Fibroblast of mammary gland (primary cell): ENCODE measurements around the gene WNT6.

ENCODE experiments used
- DNase-seq: peaks from one replicate; pipeline ENCODE4 v3.0.0-alpha.2; 2010; ENCODE audit warnings: low read depth
- H3K4me3 ChIP-seq: 2 replicates; pipeline ENCODE4 v1.5.1; 2011; ENCODE audit warnings: low read depth, mild to moderate bottlenecking, low read length, moderate library complexity; ENCODE audit not compliant: control insufficient read depth
- TF ChIP-seq, protein P1 (sequence below): conservative IDR thresholded peaks from 2 replicates; pipeline ENCODE4 v1.5.1; 2011; ENCODE audit warnings: low read depth, low read length, inconsistent platforms; ENCODE audit not compliant: control insufficient read depth, insufficient read depth

The WNT6 gene

DNA sequence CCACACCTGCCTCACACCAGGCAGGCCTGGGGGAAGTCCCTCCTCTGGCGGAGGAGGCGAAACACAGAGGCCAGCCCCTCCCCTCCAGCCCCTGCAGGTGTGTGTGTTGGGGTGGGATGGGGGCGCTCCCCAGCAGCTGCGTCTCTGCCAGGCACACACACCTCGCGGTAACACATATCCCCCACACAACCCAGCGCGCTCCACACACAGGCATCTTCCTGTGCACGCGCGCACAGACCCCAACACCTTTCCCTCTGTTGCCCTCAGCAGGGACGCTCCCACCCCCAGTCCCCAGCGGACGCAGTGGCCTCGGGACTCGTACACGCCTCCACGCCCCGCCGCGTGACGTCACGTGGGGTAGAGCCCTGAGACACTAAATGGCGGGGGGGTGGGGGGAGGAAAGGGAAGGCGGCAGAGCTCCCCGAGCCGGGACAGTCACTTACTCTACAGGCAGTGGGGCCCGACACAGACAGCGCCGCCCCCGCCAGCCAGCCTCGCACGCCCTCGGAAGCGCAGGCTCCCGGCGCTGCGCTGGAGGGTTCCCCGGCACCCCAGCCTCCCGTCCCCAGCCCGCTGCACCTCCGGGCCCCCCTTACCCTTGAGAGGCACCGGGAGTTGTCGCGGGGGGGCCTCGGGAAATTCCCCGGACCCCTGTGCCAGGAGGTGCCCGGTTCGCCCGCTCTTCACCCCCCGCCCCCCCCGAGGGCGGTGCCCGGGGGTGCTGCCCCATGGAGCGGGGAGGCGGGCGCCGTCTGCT is 20.7 kb downstream of the WNT6 start, which contains the start of gene WNT10A:
Gene WNT10A, plus strand, starts transcription at position 751 of the 757 bp plus-strand sequence. CDS start 144 bp downstream, outside the sequence.
- H3K4me3 ChIP-seq: no peak within 1 kb of the TSS
- TF ChIP-seq, protein P1, sequence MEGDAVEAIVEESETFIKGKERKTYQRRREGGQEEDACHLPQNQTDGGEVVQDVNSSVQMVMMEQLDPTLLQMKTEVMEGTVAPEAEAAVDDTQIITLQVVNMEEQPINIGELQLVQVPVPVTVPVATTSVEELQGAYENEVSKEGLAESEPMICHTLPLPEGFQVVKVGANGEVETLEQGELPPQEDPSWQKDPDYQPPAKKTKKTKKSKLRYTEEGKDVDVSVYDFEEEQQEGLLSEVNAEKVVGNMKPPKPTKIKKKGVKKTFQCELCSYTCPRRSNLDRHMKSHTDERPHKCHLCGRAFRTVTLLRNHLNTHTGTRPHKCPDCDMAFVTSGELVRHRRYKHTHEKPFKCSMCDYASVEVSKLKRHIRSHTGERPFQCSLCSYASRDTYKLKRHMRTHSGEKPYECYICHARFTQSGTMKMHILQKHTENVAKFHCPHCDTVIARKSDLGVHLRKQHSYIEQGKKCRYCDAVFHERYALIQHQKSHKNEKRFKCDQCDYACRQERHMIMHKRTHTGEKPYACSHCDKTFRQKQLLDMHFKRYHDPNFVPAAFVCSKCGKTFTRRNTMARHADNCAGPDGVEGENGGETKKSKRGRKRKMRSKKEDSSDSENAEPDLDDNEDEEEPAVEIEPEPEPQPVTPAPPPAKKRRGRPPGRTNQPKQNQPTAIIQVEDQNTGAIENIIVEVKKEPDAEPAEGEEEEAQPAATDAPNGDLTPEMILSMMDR: no peak
- no peak for DNase-seq

- no peak overlapping the region for H3K4me3 ChIP-seq
- TF ChIP-seq, protein P1: no peak
- no peak for DNase-seq
Measured at GRCh38 chr2:218880859-218881594, 21.4 kb downstream of the WNT6 start.

GRCh38 chr2:218881744-218882460 is 22.3 kb downstream of the WNT6 start:
- TF ChIP-seq, protein P1: no peak
- no peak for DNase-seq
- H3K4me3 ChIP-seq: no peak overlapping the region

GRCh38 chr2:218882461-218882816 is 22.8 kb downstream of the WNT6 start:
- H3K4me3 ChIP-seq: no peak overlapping the region
- TF ChIP-seq, protein P1: no peak
- no peak for DNase-seq

DNA sequence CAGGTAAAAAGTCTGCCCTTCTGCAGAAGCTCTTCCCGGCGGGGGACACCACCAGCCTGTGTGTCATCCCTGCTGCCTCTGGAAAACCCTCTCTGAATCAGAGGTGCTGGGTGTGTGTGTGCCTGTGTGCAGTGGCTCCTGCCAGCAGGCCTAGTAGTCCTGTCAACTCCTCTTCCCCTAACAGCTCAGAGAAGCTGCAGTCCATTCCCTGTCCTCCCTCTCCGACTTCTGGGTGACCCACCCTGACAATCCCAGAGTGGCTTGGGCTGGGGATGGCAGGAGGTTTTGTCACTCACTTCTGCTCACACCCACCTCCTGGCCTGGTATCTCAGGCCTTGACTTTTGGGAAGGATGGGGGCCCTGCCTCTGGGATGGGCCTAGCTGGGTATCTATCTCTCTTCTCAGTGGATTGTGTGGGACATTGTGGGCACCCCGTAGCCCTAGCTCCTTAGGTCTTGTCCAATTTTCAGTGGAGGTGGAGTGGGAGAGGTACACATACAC is 23.3 kb downstream of the WNT6 start:
- TF ChIP-seq, protein P1: no peak
- peak; percentile 22 for DNase-seq
- no peak overlapping the region for H3K4me3 ChIP-seq
